A673 (cell line): ENCODE results near the gene STT3B. TPM values are rescaled to one million over a fixed set of nuclear protein-coding genes. Genes with fewer than 3 reads are reported as not detected.

Experiments
- BruUV-seq: library from RNA; stranded (reverse); fragments of 400-500 nt; replicated peaks from 2 replicates; lab custom pipeline; 2021; lab: Mats Ljungman, UMichigan
- CTCF ChIA-PET: fragments of 300-600 bp; sonication (Branson Sonifier 250); formaldehyde crosslinking; loops from one replicate; lab custom pipeline; 2022; ENCODE audit warnings: antibody characterized with exemption; lab: Charles Lee
- POLR2A ChIA-PET: fragments of 300-600 bp; sonication (Branson Sonifier 250); formaldehyde crosslinking; loops from one replicate; lab custom pipeline; 2022; ENCODE audit warnings: antibody characterized with exemption; ENCODE audit not compliant: low non-redundant PET; lab: Charles Lee
- DNase-seq: peaks from one replicate; pipeline ENCODE4 v3.0.0-alpha.2; 2015; ENCODE audit warnings: low spot score
- H3K27ac ChIP-seq: fragments of 200-600 bp; sonication (generic); 2 replicates; pipeline ENCODE4 v1.5.1; 2016; ENCODE audit warnings: mixed run types, low read depth, mild to moderate bottlenecking, mixed read lengths, antibody characterized with exemption, low read length; ENCODE audit not compliant: poor library complexity, severe bottlenecking
- H3K27me3 ChIP-seq: fragments of 200-600 bp; sonication (generic); replicated peaks from 2 replicates; pipeline ENCODE4 v1.6.1; 2017; ENCODE audit warnings: mixed run types, low read depth, mild to moderate bottlenecking, mixed read lengths, antibody characterized with exemption, low read length; ENCODE audit not compliant: insufficient read depth, poor library complexity
- H3K36me3 ChIP-seq: fragments of 200-600 bp; sonication (generic); 2 replicates; pipeline ENCODE4 v1.6.1; 2016; ENCODE audit warnings: mixed run types, mild to moderate bottlenecking, mixed read lengths, antibody characterized with exemption, low read length; ENCODE audit not compliant: insufficient read depth, poor library complexity, severe bottlenecking
- H3K4me1 ChIP-seq: fragments of 200-600 bp; sonication (generic); 2 replicates; pipeline ENCODE4 v1.6.1; 2017; ENCODE audit warnings: mixed run types, mild to moderate bottlenecking, mixed read lengths, antibody characterized with exemption, low read length; ENCODE audit not compliant: insufficient read depth, poor library complexity, severe bottlenecking
- H3K4me3 ChIP-seq: fragments of 200-600 bp; sonication (generic); 2 replicates; pipeline ENCODE4 v1.5.1; 2016; ENCODE audit warnings: low read depth, mixed run types, mild to moderate bottlenecking, mixed read lengths, low read length; ENCODE audit not compliant: poor library complexity, severe bottlenecking
- H3K9me3 ChIP-seq: fragments of 200-600 bp; sonication (generic); 2 replicates; pipeline ENCODE4 v1.6.1; 2016; ENCODE audit warnings: mixed run types, low read depth, mild to moderate bottlenecking, mixed read lengths, antibody characterized with exemption, low read length; ENCODE audit not compliant: poor library complexity, severe bottlenecking
- CTCF ChIP-seq: fragments of 300-800, 200-600 bp; sonication (generic); conservative IDR thresholded peaks from 2 replicates; pipeline ENCODE4 v1.5.1; 2017; ENCODE audit warnings: low read depth, mild to moderate bottlenecking, antibody characterized with exemption, low read length, moderate library complexity, mixed read lengths
- EZH2 ChIP-seq: fragments of 200-600 bp; sonication (generic); IDR thresholded peaks from 2 replicates; pipeline ENCODE4 v1.6.1; 2017; ENCODE audit warnings: borderline replicate concordance, low read depth, mild to moderate bottlenecking, mixed read lengths, antibody characterized with exemption, low read length; ENCODE audit not compliant: poor library complexity, severe bottlenecking
- intact Hi-C: fragments of 100-400 bp; cut with micrococcal nuclease; formaldehyde crosslinking; loops from one replicate; pipeline ENCODE4 v1.10.0; 2022; ENCODE audit not compliant: unreplicated experiment
- total RNA-seq: library from RNA; stranded (reverse); gene quantifications from 2 replicates; pipeline ENCODE4 v1.2.3, GENCODE V29; 2021

The STT3B gene
- total RNA-seq, 1 experiment from 2014 or later: 137 TPM

GRCh38 chr3:31670136-31670535 lies 137.4 kb downstream of the STT3B start:
- H3K36me3 ChIP-seq: no peaks in the 10 kb centered on the region
- H3K27ac ChIP-seq: no peak overlapping the region
- no peak overlapping the region for H3K4me3 ChIP-seq
- H3K9me3 ChIP-seq: no peaks in the 10 kb centered on the region
- POLR2A ChIA-PET: no interaction called here
- intact Hi-C loops: no loop called here
- CTCF ChIA-PET: no interaction called here
- no TSS peak for BruUV-seq
- no peak for DNase-seq
- TF ChIP-seq CTCF: no peak
- TF ChIP-seq EZH2: no peak
- H3K4me1 ChIP-seq: peaks cover 9% of the 10 kb centered on the region
- no peaks in the 10 kb centered on the region for H3K27me3 ChIP-seq

DNA sequence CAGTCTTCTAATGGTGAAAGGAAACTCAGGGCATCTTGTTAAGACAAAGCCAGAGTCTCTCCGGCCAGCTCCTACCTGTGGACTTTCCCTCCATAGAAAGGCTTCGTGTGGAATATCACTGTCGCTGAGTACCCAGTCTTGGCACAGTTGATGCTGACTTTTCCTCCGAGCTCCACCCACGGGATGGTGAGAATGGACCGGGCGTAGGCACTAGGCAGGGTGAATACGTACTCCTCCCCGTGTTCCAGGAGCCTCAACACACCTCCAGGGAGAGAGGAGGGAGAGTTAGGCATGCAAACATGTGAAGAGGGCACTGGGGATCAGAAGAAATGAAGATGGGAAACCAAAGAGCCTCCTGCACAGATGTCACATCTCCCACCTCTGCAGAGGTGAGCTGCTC lies 138.0 kb downstream of the STT3B start:
- ChIA-PET POLR2A (no interaction called here), CTCF (no interaction called here)
- Histone ChIP-seq H3K36me3 (no peaks in the 10 kb centered on the region), H3K27ac (no peak overlapping the region), H3K4me3 (no peak overlapping the region), H3K4me1 (peaks cover 9% of the 10 kb centered on the region), H3K27me3 (no peaks in the 10 kb centered on the region), H3K9me3 (no peaks in the 10 kb centered on the region)
- no peak for DNase-seq
- intact Hi-C loops: no loop called here
- no TSS peak for BruUV-seq
- TF ChIP-seq EZH2 (no peak), CTCF (no peak)

DNA sequence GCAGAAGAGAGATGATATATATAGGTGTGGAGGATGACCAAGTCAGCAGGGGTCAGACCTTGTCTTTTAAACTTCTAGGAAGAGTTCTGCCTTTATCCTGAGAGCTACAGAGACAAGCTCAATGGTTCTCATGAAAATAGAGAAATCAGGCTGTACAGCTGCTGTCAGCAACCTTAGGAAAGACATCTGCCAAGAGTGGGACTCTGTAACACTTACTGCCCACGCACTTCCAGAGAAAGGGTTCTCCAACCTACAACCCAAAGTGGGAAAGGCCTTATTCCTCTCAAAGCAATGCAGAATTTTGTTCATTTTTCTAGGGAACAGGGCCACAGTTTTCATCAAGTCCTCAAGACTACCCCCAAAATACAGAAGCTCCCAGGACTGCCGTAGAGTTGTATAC lies 138.7 kb downstream of the STT3B start:
- H3K27me3 ChIP-seq: no peaks in the 10 kb centered on the region
- H3K4me3 ChIP-seq: no peak overlapping the region
- no peak for DNase-seq
- no peaks in the 10 kb centered on the region for H3K9me3 ChIP-seq
- no peak for TF ChIP-seq CTCF
- TF ChIP-seq EZH2: no peak
- no peaks in the 10 kb centered on the region for H3K36me3 ChIP-seq
- intact Hi-C loops: no loop called here
- H3K4me1 ChIP-seq: peaks cover 9% of the 10 kb centered on the region
- ChIA-PET CTCF (no interaction called here), POLR2A (no interaction called here)
- H3K27ac ChIP-seq: no peak overlapping the region
- BruUV-seq: no TSS peak
